GDM1 (cell line): Measurements from ENCODE around the gene NUP153.
"Not testable (repeated sequence)": the region's sequence is repeated elsewhere in the genome, so short reads cannot be mapped to it uniquely, and the experiment has no call there.

Experiments used
- DNase-seq: peaks from one replicate; lab custom pipeline; 2025; lab: John Stamatoyannopoulos, UW

Gene NUP153

GRCh38 chr6:17714177-17714576 lies 7.5 kb upstream of the NUP153 start:
- DNase-seq: no peak

GRCh38 chr6:17712576-17712975 lies 5.9 kb upstream of the NUP153 start:
- DNase-seq: no peak

- no peak for DNase-seq
These were observed 3.6 kb upstream of the NUP153 start for GRCh38 chr6:17710331-17710730.

GRCh38 chr6:17709476-17709875 lies 2.8 kb upstream of the NUP153 start:
- no peak for DNase-seq

DNA sequence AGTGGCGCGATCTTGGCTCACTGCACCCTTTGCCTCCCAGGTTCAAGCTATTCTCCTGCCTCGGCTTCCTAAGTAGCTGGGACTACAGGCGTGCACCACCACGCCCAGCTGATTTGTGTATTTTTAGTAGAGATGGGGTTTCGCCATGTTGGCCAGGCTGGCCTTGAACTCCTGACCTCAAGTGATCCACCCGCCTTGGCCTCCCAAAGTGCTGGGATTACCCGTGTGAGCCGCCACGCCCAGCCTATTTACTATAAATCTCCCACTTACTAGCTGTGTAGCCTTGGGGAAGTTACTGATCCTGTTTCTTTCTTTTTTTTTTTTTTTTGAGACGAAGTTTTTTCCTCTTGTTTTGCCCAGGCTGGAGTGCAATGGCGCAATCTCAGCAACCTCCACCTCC lies 1.3 kb upstream of the NUP153 start:
- not testable (repeated sequence) for DNase-seq

- no peak for DNase-seq
These were observed 586 bp upstream of the NUP153 start for GRCh38 chr6:17707371-17707651.

GRCh38 chr6:17705778-17706579 lies 746 bp downstream of the NUP153 start:
- DNase-seq: peak; percentile 79

GRCh38 chr6:17705428-17705777 lies 1.3 kb downstream of the NUP153 start:
- DNase-seq: no peak

DNA sequence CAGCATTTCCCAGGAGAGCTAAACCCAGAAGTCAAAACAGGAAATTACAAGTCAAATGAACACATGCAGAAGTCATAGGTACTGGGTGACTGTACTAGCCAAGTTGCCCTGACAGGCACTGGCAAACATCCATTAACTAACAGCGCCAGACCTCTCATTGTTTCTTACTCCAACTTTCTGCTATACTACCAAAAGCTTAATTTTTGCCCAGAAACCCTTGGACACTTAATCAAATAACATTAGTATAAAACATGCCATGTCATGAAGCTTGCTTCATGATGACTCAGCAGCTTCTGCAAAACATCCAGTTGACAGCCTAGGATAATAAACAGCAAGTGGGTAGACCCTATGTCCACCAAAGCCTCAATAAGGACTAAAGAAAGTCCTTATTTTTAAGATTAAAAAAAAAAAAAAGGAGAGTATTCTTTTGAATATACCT lies 3.5 kb downstream of the NUP153 start:
- DNase-seq: peak; percentile 20

- DNase-seq: no peak
These were observed 6.0 kb downstream of the NUP153 start for GRCh38 chr6:17700421-17701416.

DNA sequence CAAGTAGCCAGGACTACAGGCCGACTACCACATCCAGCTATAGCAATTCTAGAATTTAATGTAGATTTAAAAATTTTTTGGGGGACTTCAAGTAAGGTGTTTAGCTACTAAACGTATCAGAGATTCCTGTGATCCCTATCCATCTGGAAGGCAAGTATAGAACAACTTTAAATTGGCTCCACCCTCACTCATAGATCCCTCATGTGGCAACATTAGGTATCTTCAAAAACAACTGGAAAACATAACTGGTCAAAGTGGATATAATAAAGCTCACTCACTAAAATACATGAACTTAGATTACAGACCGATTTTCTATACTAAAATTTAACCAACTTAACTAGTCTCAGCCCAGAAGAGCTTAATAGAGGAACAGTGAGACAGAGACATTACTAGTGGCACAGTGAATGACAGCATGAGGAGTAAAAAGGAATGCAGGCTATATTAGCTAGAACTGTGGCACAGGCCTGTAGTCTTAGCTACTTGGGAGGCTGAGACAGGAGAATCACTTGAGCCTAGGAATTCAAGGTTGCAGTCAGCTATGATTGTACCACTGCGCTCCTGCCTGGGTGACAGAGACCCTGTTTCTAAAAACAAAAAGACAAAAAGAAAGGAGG lies 14.7 kb downstream of the NUP153 start:
- no peak for DNase-seq

- no peak for DNase-seq
These were observed 18.2 kb downstream of the NUP153 start for GRCh38 chr6:17688481-17688880.

- DNase-seq: no peak
These were observed 19.6 kb downstream of the NUP153 start for GRCh38 chr6:17687136-17687535.

GRCh38 chr6:17684134-17684533 lies 22.6 kb downstream of the NUP153 start:
- DNase-seq: no peak

DNA sequence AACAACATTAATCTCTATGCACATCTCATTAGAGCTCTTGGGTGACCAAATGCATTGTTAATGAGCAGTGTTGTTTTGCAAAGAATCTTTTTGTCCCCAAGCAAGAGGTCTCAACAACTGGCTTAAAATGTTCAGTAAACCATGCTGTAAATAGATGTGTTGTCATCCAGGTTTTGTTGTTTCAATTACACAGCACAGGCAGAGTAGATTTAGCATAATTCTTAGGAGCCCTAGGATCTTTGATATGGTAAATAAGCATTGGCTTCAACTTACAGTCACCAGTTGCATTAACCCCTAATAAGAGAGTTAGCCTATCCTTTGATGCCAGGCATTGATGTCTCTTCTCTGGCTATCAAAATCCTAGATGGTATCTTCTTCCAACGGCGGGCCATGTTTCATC lies 23.3 kb downstream of the NUP153 start:
- no peak for DNase-seq

- no peak for DNase-seq
These were observed 27.0 kb downstream of the NUP153 start for GRCh38 chr6:17679726-17680125.

GRCh38 chr6:17677602-17678001 lies 29.1 kb downstream of the NUP153 start:
- no peak for DNase-seq

GRCh38 chr6:17673543-17674254 lies 33.0 kb downstream of the NUP153 start:
- no peak for DNase-seq

- no peak for DNase-seq
These were observed 34.5 kb downstream of the NUP153 start for GRCh38 chr6:17672064-17672718.

DNA sequence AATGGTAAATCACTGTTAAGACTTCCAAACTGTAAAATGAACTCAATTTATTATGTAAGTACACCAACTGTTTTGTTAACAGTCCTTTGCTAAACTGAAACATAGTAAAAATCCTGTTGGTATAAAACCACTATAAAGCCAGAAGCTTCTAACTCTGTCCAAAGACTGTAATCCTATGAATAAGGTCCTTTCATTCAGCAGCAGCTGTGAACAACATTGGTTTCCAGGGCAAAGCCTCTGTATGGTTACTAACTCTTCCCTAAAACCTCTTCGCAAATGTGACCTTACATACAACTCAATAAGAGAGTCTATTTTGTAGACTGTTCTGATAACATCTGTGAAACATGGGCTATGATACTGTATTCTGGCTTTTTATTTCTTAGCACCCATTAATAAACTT lies 40.1 kb downstream of the NUP153 start:
- no peak for DNase-seq

- no peak for DNase-seq
These were observed 41.6 kb downstream of the NUP153 start for GRCh38 chr6:17665132-17665531.

DNA sequence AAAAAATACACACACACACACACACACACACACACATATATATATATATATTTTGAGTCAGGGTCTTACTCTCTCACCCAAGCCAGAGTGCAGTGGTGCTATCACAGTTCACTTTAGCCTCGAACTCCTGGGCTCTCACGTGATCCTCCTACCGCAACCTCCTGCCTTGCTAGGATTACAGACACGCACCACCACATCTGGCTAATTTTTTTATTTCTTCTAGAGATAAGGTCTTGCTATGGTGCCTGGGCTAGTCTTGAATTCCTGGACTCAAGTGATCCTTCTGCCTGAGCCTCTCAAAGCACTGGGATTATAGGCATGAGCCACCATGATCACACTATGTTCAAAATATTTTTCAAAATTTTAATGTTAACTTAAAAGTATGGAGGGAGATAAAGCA lies 43.5 kb downstream of the NUP153 start:
- DNase-seq: no peak
